ENCODE data around the gene TICAM2.
"Not testable (repeated sequence)": the region's sequence is repeated elsewhere in the genome, so short reads cannot be mapped to it uniquely, and the experiment has no call there.

Gene TICAM2

DNA sequence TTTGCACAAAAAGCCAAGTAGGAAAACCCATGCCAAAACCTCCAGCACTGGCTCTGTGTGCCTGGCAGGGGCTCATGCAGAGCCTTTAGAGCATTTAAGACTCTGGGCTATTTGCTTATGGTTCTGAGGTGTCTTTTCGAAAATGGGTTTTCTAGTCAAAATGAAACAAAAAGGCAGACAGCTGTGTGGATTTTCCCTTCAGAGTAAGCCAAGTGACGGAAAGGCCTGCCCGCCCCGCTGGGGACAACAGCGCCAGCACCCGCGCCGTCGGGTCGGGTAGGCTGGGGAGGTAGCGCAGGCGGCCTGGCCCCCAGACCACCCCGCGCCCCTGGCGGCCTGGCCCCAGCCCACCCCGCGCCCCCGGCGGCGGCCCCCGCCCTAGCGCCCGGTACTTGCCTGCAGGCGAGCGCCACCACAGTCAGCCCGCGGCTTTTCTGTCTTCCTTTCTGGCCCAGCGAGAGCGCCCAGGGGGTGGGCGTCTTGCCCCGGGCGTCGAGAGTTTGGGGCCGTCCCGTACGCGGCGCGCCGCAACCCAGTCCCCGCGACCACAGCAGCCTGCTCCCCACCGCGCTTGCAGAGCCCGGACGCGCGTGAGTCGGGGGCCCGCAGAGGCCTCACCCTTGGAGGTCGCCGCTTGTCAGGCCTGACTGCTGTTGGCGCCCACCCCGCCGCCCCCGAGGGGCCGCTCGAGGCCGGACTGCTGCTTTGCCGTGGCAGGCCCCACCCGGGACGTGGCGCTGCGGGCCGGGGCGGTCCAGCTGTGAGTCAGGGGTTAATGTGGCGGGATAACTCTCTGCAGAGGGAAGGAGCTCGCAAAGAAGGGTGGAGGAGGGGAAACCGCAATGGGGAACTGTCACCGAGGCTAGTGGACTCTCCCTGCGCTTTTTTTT, at the start of gene TICAM2:
Gene TICAM2 (minus strand): TSS at position 779 of the 890 bp plus-strand sequence. CDS start 21,223 bp downstream, outside the sequence.
- DNase-seq (ENCODE audit: low read depth in 2 of 2), result peak; percentile 48 to 53

GRCh38 chr5:115649541-115649940, 47.3 kb upstream of the TICAM2 start:
- DNase-seq (ENCODE audit: low read depth in 2 of 2), result no peak

GRCh38 chr5:115648056-115648455, 45.8 kb upstream of the TICAM2 start:
- DNase-seq (ENCODE audit: low read depth in 2 of 2), result no peak

GRCh38 chr5:115645386-115645785, 43.1 kb upstream of the TICAM2 start:
- DNase-seq (ENCODE audit: low read depth in 2 of 2), result not testable (repeated sequence)

- DNase-seq (ENCODE audit: low read depth in 2 of 2), result no peak
Measured at GRCh38 chr5:115644046-115644445, 41.8 kb upstream of the TICAM2 start.

DNA sequence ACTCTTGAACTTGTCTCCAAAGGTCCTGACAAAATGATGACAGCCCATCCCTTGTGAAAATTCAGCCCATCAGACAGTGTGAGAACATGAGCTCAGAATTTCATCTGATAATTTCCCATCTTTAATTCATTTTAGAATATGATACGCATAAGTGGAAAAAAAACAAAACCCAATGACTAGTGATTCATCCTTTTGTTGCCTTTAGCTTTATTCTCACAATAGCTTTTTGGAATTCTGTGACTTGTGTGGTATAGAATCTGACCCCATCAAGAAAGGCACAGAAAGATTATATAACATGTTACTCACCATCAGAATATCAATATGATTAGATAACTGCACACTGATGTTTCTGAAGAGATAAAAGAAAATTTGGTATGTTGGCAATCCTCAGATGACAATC, 39.7 kb upstream of the TICAM2 start:
- no peak for DNase-seq (ENCODE audit: low read depth in 2 of 2)

- no peak for DNase-seq (ENCODE audit: low read depth in 2 of 2)
Measured at GRCh38 chr5:115640274-115640673, 38.0 kb upstream of the TICAM2 start.

- no peak for DNase-seq (ENCODE audit: low read depth in 2 of 2)
Measured at GRCh38 chr5:115639377-115639776, 37.1 kb upstream of the TICAM2 start.

GRCh38 chr5:115637507-115637906, 35.2 kb upstream of the TICAM2 start:
- DNase-seq (ENCODE audit: low read depth in 2 of 2), result no peak

GRCh38 chr5:115636008-115636407, 33.7 kb upstream of the TICAM2 start:
- no peak for DNase-seq (ENCODE audit: low read depth in 2 of 2)

GRCh38 chr5:115634343-115635132, 32.3 kb upstream of the TICAM2 start:
- peak; percentile 80 to 84 for DNase-seq (ENCODE audit: low read depth in 2 of 2)

GRCh38 chr5:115629903-115630302, 27.6 kb upstream of the TICAM2 start:
- DNase-seq (ENCODE audit: low read depth in 2 of 2), result no peak

DNA sequence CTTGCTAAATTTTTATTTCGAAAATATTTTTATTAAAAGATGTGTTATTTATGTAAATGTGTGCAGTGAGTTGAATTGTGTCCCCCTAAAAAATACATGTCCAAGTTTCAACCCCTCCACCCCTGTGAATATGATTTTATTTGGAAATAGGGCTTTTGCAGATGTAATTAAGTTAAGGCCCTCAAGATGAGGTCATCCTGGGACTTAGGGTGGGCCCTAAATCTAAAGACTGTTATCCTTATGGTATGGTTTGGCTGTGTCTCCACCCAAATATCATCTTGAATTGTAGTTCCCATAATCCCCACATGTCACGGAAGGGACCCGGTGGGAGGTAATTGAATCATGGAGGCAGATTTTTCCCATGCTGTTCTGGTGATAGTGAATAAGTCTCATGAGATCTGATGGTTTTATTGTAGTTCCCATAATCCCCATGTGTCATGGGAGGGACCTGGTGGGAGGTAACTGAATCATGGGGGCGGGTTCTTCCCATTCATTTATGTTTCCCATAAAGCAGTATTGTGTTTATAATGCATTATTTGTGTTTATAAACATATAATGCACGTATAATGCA, 25.1 kb upstream of the TICAM2 start:
- no peak for DNase-seq (ENCODE audit: low read depth in 2 of 2)

GRCh38 chr5:115626445-115626823, 24.2 kb upstream of the TICAM2 start:
- DNase-seq (ENCODE audit: low read depth in 2 of 2), result no peak

DNA sequence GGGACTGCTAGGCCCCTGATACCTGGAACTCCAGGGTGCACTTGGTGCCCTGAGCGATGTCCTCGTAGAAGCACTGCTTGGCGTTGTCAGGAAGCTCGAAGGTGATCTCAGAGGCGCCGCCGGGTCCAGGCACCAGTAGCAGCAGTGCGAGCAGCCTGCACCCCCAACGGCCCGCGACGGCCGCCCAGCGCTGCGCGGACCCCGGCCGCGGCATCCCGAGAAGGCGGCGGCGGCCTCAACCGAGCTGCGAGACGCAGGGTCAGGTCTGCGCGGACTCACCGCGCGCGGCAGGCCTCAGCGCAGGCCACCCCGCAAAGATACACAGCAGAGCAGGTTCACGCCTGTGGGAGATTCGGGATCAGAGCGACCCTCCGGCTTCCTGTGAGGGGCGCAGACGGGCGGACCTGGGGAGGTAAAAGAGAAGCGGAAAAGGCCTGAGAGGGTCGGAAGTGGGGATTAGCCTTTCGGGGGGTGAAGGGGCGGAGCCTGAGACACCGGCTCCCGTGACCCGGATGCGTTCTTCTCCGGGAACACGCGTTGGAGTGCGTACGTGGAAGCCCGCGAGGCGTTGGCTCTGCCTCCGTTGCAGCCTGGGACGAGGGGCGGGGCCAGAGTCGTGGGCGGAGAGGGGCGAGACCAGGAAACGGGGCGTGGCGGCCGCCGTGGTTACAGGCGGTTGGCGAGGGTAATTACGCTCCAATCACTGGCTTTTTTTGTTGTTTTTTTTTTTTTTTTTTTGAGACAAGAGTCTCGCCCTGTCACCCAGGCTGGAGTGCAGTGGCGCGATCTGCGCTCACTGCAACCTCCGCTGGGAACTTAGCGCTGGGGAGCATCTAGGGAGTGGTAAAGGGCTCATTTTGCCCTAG, 23.5 kb upstream of the TICAM2 start, which contains the start of gene TMED7:
Gene TMED7 (minus strand): TSS at position 458 of the 866 bp plus-strand sequence. CDS start 244 bp downstream, at position 214.
- DNase-seq (ENCODE audit: low read depth in 2 of 2), result peak; percentile 100

GRCh38 chr5:115624994-115625393, 22.7 kb upstream of the TICAM2 start:
- DNase-seq (ENCODE audit: low read depth in 2 of 2), result no peak

DNA sequence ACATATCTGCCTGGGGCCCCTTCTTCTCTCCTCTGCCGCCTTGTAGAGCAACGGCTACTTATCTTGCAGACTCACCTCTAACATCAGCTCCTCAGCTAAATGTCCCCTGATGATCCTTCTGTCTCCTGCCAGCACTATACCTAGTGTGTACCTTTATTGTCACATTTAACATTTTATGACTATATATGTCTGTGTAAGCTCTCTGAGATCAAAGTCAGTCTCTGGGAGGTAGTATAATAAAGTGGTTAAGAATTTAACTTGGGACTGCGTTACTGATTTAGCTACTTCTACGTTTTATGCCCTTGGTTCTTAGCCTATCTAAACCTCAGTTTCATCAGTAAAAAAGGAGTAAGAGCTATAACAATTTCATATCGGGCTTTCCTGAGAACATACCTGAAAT, 21.4 kb upstream of the TICAM2 start:
- DNase-seq (ENCODE audit: low read depth in 2 of 2), result no peak

- no peak for DNase-seq (ENCODE audit: low read depth in 2 of 2)
Measured at GRCh38 chr5:115621365-115621900, 19.2 kb upstream of the TICAM2 start.

GRCh38 chr5:115616892-115617291, 14.6 kb upstream of the TICAM2 start:
- no peak for DNase-seq (ENCODE audit: low read depth in 2 of 2)

DNA sequence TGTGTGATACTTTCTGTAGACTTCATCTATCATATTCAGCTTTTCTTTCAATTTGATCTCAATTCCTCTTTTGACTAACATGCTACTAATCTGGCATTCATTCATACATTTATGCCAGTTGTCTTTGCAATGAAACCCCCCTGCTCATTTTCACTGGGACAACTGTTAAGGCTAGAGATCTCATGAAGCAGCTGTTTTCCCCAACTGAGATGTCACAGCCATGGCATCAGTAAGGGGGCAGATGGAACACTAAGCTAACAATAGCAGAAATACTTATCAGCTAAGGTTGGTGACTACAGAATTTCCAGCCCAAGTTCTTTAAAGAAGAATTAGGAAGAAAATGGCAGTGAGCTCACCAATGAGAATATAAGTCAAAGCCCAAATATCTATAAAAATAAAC, 14.2 kb upstream of the TICAM2 start:
- no peak for DNase-seq (ENCODE audit: low read depth in 2 of 2)

DNA sequence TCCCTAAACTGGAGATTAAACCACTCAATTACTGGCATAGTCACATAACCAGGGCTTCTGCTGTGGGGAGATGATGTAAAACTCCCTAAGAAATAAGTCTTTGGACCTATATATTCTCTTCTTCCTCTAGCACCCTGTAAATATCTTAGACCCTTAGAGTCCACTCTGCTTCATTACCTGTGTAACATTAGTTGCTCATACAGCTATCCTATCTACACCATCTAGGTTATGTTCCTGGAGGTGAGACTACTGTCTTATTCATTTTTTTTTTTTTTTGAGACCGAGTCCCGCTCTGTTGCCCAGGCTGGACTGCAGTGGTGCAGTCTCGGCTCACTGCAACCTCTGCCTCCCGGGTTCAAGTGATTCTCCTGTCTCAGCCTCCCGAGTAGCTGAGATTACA, 9.6 kb upstream of the TICAM2 start:
- no peak for DNase-seq (ENCODE audit: low read depth in 2 of 2)
